Muscle of leg (tissue), 11 donors: ENCODE measurements around the gene GNAL. TPM values are rescaled to one million over a fixed set of nuclear protein-coding genes. Genes with fewer than 3 reads are reported as not detected.

ENCODE experiments used
- DNase-seq: peaks from one replicate; pipeline ENCODE4 v3.0.0; 2013
- H3K27ac ChIP-seq: one replicate; pipeline ENCODE4 v1.5.1; 2013; ENCODE audit warnings: mild to moderate bottlenecking, low read length, control low read depth
- H3K27me3 ChIP-seq: one replicate; pipeline ENCODE4 v1.6.1; 2013; ENCODE audit warnings: low read length; ENCODE audit not compliant: control insufficient read depth, insufficient read depth
- H3K36me3 ChIP-seq: one replicate; pipeline ENCODE4 v1.6.1; 2013; ENCODE audit warnings: low read length; ENCODE audit not compliant: control insufficient read depth, insufficient read depth
- H3K4me1 ChIP-seq: one replicate; pipeline ENCODE4 v1.6.1; 2013; ENCODE audit warnings: low read length; ENCODE audit not compliant: control insufficient read depth, insufficient read depth
- H3K4me3 ChIP-seq: one replicate; pipeline ENCODE4 v1.5.1; 2013; ENCODE audit warnings: low read length, control low read depth
- H3K9me3 ChIP-seq: replicated peaks from 2 replicates; pipeline ENCODE4 v1.6.1; 2013; ENCODE audit warnings: low read depth, low read length; ENCODE audit not compliant: control insufficient read depth
- WGBS: methylation state at CpG from one replicate; pipeline ENCODE4 v1.1.5; 2013; ENCODE audit warnings: missing lambda C conversion rate; ENCODE audit not compliant: insufficient coverage; 5-methylcytosine and 5-hydroxymethylcytosine counted together
- polyA plus RNA-seq, 8 donors: library from polyadenylated mRNA; unstranded; fragments of 120-200 nt; gene quantifications; one replicate each; pipeline versions ENCODE4 v1.2.1 to v1.2.3, GENCODE V29; 2013; ENCODE audit warnings: inconsistent platforms in 1 of 8, low replicate concordance in 1 of 8; ENCODE audit not compliant: insufficient read length in 8 of 8, insufficient read depth in 1 of 8
- total RNA-seq: library from RNA; stranded (reverse); fragments of 120-200 nt; gene quantifications from one replicate; pipeline ENCODE4 v1.2.4, GENCODE V29; 2013

The GNAL gene
- total and polyA plus RNA-seq, 9 donors, result 1.2 to 2.4 (median 1.7) TPM

DNA sequence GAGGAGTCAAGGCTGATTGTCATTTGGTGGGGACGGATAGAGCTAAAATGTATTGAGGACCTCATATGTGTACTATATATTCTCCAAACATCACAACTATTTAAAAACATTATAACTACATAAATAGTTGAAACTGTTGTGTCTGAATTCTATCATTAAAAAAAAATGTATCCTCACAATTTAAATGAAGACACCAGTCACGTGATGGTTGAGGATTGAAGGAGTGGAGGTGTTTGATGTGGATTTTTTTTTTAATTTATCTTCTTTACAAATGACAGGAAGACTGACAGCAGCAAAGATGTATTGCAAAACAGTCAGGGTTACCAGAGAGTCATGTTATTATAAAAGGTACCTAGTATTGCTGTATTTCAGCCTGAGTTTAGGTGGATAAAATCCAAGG, 30.0 kb downstream of the GNAL start:
- no CpG with 5 or more reads among the region's 2 CpGs for WGBS
- Histone ChIP-seq H3K27me3 (no peaks in the 10 kb centered on the region), H3K9me3 (no peaks in the 10 kb centered on the region), H3K36me3 (no peaks in the 10 kb centered on the region), H3K27ac (no peak overlapping the region), H3K4me3 (no peak overlapping the region), H3K4me1 (no peaks in the 10 kb centered on the region)
- no peak for DNase-seq

DNA sequence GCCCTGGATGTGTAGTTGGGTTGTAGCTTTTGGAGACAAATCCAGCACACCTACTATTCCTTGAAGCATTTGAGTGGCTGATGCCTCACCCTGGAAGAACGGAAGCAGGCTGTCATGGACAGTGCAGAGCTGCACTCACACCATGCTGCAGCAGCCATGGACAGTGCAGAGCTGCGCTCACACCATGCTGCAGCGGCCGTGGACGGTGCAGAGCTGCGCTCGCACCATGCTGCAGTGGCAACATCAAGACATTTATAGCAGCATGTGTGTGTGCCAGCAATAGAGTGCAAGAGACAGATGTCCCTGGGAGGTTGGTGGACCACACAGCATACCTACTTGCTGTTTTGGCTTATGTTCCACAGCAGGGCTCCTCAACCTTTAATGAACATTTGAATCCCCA, 30.6 kb downstream of the GNAL start:
- DNase-seq, result no peak
- H3K27me3 ChIP-seq, result no peaks in the 10 kb centered on the region
- no peak overlapping the region for H3K4me3 ChIP-seq
- no peaks in the 10 kb centered on the region for H3K36me3 ChIP-seq
- no peaks in the 10 kb centered on the region for H3K9me3 ChIP-seq
- H3K27ac ChIP-seq, result no peak overlapping the region
- no peaks in the 10 kb centered on the region for H3K4me1 ChIP-seq
- 74% methylated on average over 7 of the region's 7 CpGs for WGBS

DNA sequence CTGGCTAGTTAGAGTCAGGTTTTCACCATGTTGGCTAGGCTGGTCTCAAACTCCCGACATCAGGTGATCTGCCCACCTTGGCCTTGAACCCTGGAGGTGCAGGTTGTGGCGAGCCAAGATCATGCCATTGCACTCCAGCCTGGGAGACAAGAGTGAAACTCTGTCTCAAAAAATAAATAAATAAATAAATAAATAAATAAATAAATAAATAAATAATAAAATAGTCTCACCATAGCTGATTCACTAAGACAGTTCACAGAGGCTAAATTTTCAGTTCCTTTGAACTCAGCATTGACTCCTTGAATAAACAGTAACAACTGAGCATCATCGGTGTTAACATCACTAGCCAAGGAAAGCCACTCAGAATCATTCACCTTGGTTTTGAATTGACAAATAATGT, 32.7 kb downstream of the GNAL start:
- Histone ChIP-seq H3K9me3 (no peaks in the 10 kb centered on the region), H3K27me3 (no peaks in the 10 kb centered on the region), H3K4me3 (no peak overlapping the region), H3K36me3 (no peaks in the 10 kb centered on the region), H3K27ac (no peak overlapping the region), H3K4me1 (no peaks in the 10 kb centered on the region)
- 56% methylated on average over 1 of the region's 3 CpGs for WGBS
- DNase-seq, result no peak

DNA sequence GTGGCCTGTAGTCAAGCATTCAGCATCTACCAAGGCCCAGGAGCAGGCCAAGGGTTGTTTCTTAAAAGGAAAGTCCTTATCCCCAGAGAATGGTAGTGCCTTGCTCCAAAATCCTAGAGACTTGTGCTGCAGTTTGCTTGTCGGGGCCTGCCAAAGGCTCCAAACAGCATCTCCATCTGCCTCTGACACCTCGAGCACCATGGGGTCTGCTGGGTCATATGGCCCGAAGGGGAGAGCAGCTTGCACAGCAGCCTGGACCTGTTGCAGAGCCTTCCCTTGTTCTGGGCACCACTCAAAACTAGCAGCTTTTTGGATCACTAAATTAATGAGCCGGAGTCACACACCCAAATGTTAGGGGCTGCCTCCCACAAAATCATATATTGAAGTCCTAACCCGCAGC, 35.7 kb downstream of the GNAL start:
- Histone ChIP-seq H3K27ac (no peak overlapping the region), H3K27me3 (peaks cover 3% of the 10 kb centered on the region), H3K9me3 (no peaks in the 10 kb centered on the region), H3K4me1 (no peaks in the 10 kb centered on the region), H3K36me3 (no peaks in the 10 kb centered on the region), H3K4me3 (no peak overlapping the region)
- WGBS, result 69% methylated on average over 3 of the region's 5 CpGs
- no peak for DNase-seq

DNA sequence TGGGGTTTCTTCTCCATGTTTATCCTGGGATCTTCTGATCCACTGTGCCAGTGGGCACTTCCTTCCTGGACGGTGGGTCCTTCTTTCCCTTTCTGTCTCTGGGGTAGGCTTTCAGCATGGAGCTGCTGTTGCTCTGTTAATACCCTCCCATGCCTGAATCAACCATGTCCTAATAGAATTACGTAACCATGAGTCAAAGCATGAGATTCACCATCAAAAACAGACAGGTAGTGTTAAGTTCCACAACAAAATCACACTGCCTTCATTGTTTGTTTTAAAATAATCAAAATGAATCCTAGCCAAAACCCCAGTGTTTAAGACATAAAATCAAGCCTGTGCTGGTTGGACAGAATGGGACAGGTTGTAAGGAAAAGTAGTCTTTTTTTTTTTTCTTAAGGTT, 37.5 kb downstream of the GNAL start:
- no peak for DNase-seq
- no peaks in the 10 kb centered on the region for H3K36me3 ChIP-seq
- H3K27me3 ChIP-seq, result peaks cover 4% of the 10 kb centered on the region
- H3K9me3 ChIP-seq, result no peaks in the 10 kb centered on the region
- no peak overlapping the region for H3K27ac ChIP-seq
- WGBS, result 70% methylated on average over 2 of the region's 2 CpGs
- no peak overlapping the region for H3K4me3 ChIP-seq
- no peaks in the 10 kb centered on the region for H3K4me1 ChIP-seq

DNA sequence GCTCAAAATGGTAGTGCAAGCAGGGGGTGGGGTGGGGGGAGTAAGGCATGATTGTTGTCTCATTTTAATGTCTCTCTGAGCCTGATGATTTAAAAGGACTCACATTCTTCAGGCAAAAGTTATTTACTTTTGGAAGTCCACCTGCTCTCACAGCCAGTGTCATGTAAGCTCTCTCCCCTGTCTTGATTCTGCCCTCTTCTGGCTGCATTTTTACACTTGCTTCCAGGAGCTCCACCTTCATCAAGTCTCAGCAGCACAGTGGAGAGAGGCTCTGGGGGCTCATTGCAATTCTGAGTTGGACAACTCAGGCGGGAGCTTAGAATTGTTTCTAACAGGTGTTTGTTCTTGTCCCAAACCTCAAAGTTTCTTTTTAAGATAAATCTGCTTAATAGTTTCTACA, 39.2 kb downstream of the GNAL start:
- no peaks in the 10 kb centered on the region for H3K36me3 ChIP-seq
- peaks cover 9% of the 10 kb centered on the region for H3K27me3 ChIP-seq
- H3K4me3 ChIP-seq, result no peak overlapping the region
- H3K4me1 ChIP-seq, result peaks cover 3% of the 10 kb centered on the region
- H3K9me3 ChIP-seq, result no peaks in the 10 kb centered on the region
- H3K27ac ChIP-seq, result no peak overlapping the region
- WGBS, result no CpG with 5 or more reads among the region's 1 CpG
- peak; percentile 13 for DNase-seq

DNA sequence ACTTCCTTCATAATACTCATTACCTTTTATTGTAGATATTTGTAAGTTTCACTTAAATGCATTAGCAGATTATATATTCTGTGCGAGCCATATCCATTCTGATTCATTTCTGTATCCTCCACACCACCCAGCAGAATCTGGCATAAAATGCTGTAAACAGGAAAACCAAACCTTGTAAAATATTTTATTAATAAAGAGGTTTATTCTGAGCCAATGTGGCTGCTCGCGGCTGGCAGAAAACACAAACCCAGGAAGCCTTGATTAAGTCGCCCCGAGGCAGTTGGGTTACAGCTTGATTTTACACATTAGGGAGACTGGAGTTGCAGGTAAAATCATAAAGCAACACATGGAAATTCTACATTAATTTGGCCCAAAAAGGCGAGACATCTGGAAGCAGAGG, 40.5 kb downstream of the GNAL start:
- Histone ChIP-seq H3K4me3 (no peak overlapping the region), H3K27ac (no peak overlapping the region), H3K36me3 (no peaks in the 10 kb centered on the region), H3K27me3 (peaks cover 10% of the 10 kb centered on the region), H3K9me3 (no peaks in the 10 kb centered on the region), H3K4me1 (peaks cover 4% of the 10 kb centered on the region)
- 60% methylated on average over 2 of the region's 6 CpGs for WGBS
- no peak for DNase-seq

DNA sequence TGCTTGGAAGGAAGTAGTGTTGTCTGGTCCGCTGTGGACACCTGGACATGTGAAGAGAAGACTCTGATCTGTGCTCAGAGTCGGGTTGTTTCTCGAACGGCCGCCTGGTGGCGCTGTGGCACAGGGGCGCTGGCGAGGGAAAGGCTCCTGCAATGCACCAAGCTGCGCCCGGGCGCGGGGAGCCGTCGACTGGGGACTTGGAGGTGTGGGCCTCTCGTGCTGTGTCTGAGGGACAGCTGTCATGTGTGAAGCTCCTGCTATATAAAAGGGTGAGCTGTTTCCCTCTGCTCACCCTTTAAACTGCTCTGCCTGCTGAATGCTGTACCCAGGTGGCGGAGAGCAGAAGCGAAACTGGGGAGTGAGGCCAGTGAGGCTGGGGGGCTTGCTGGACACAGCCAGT, 44.0 kb downstream of the GNAL start:
- Histone ChIP-seq H3K4me3 (peak overlapping the region; percentile 13), H3K27me3 (peaks cover 14% of the 10 kb centered on the region), H3K4me1 (peaks cover 4% of the 10 kb centered on the region), H3K36me3 (no peaks in the 10 kb centered on the region), H3K27ac (no peak overlapping the region), H3K9me3 (no peaks in the 10 kb centered on the region)
- DNase-seq, result peak; percentile 66
- WGBS, result 9% methylated on average over 14 of the region's 17 CpGs

DNA sequence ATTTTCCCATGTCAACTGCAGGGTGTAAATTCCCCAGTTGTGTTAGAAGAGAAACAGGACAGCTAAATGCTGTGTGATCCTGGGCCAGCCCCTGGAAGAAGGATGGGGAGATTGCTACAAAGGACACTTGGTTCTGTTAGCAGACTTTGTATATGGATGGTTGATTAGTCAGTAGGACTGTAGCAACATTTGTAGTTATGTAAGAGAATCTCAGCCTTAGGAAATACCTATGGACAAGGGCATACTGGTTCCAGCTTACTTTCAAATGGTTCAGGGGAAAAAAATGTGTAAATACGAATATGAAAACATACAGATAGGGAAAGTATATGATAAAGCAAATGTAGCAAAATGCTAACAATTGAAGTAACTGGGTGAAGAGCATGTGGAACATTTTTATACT, 47.6 kb downstream of the GNAL start:
- Histone ChIP-seq H3K9me3 (no peaks in the 10 kb centered on the region), H3K4me3 (no peak overlapping the region), H3K4me1 (peaks cover 4% of the 10 kb centered on the region), H3K27me3 (peaks cover 12% of the 10 kb centered on the region), H3K36me3 (no peaks in the 10 kb centered on the region), H3K27ac (no peak overlapping the region)
- no peak for DNase-seq
- no CpG with 5 or more reads among the region's 1 CpG for WGBS

DNA sequence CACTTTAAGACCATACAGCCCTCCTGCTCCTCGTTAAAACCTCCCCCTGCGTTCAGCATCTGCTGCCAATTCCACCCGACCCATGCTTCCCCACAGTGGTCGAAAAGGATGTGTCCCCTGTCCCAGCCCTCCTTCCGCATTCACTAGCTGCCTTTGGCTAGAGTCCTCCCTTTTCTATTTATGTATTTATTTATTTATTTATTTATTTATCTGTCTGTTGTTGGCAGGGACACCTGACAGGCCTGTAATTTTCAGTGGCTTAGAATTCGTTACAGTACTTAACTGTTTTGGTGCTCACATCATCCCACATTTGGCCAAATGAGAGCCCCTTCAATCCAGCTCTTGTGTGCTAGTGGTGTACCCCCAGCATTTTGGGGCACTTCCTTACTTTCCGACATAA, 50.8 kb downstream of the GNAL start:
- DNase-seq, result no peak
- Histone ChIP-seq H3K27me3 (peaks cover 14% of the 10 kb centered on the region), H3K27ac (no peak overlapping the region), H3K36me3 (no peaks in the 10 kb centered on the region), H3K4me1 (no peaks in the 10 kb centered on the region), H3K4me3 (no peak overlapping the region), H3K9me3 (no peaks in the 10 kb centered on the region)
- 52% methylated on average over 4 of the region's 7 CpGs for WGBS

DNA sequence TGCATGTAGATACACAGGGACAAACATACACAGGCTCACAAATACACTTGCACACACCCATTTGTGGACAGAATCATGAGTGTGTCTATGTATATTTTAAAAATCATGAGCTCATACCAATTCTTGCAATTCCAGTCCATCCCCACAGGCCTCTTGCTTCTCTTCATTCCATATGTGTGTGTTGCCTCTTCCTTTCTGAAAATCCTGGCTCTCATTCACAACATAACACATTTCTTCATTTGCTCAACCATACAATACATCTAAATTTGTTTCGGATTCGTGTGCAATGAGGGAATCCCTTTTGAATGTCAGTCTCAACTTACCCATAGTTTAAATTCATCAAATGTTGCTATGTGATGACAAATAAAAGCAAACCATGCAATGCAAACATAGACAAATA, 51.4 kb downstream of the GNAL start:
- peak; percentile 17 for DNase-seq
- Histone ChIP-seq H3K4me3 (no peak overlapping the region), H3K36me3 (no peaks in the 10 kb centered on the region), H3K4me1 (no peaks in the 10 kb centered on the region), H3K27ac (no peak overlapping the region), H3K27me3 (peaks cover 14% of the 10 kb centered on the region), H3K9me3 (no peaks in the 10 kb centered on the region)
- no CpG with 5 or more reads among the region's 2 CpGs for WGBS
